ENCODE measurements around the gene ZC3H18. TPM values are rescaled to one million over a fixed set of nuclear protein-coding genes. Genes with fewer than 3 reads are reported as not detected.

ZC3H18 gene
- total RNA-seq, 1 donor from 2014 or later: 10.5 TPM

GRCh38 chr16:88577166-88577565, 7.0 kb downstream of the ZC3H18 start:
- no peaks in the 10 kb centered on the region for H3K27me3 ChIP-seq (ENCODE audit: control insufficient read depth, insufficient read depth, low read length)
- no peak for TF ChIP-seq CTCF (IDR thresholded peaks at IDR 0.05; ENCODE audit: insufficient read depth, low read length, severe bottlenecking)
- peaks cover 30% of the 10 kb centered on the region for H3K36me3 ChIP-seq (ENCODE audit: control insufficient read depth, insufficient read depth, low read length)
- no peak for FAIRE-seq
- no peak for DNase-seq (ENCODE audit: low read depth)
- H3K4me3 ChIP-seq (ENCODE audit: low read depth, low read length): no peak overlapping the region

GRCh38 chr16:88578446-88579313, 8.5 kb downstream of the ZC3H18 start:
- H3K36me3 ChIP-seq (ENCODE audit: control insufficient read depth, insufficient read depth, low read length): peaks cover 33% of the 10 kb centered on the region
- no peak for FAIRE-seq
- no peak for DNase-seq (ENCODE audit: low read depth)

GRCh38 chr16:88580371-88580770, 10.2 kb downstream of the ZC3H18 start:
- no peak overlapping the region for H3K4me3 ChIP-seq (ENCODE audit: low read depth, low read length)
- FAIRE-seq (no peak), DNase-seq (ENCODE audit: low read depth) (no peak)
- no peak for TF ChIP-seq CTCF (IDR thresholded peaks at IDR 0.05; ENCODE audit: insufficient read depth, low read length, severe bottlenecking)
- no peaks in the 10 kb centered on the region for H3K27me3 ChIP-seq (ENCODE audit: control insufficient read depth, insufficient read depth, low read length)
- peaks cover 33% of the 10 kb centered on the region for H3K36me3 ChIP-seq (ENCODE audit: control insufficient read depth, insufficient read depth, low read length)

More at GRCh38 chr16:88578446-88579313, 8.5 kb downstream of the ZC3H18 start:
- Histone ChIP-seq H3K4me3 (ENCODE audit: low read depth, low read length) (no peak overlapping the region), H3K27me3 (ENCODE audit: control insufficient read depth, insufficient read depth, low read length) (no peaks in the 10 kb centered on the region)
- TF ChIP-seq CTCF (IDR thresholded peaks at IDR 0.05; ENCODE audit: insufficient read depth, low read length, severe bottlenecking): no peak

DNA sequence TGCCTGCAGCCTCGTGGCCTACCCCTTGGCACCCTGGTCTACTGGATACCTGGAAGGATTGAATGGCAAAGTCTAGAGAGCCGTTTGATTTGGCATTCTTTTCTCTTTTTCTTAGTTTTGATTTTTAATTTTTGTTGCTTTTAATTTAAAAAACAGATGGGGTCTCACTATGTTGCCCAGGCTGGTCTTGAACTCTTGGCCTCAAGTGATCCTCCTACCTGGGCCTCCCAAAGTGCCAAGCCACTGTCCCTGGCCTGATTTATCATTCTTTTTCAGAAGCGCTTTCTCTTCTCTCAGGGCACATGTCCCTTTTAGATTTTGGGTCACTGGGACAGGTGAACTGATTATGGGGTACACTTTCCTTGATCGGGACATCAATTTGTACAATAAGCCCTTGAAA, 10.8 kb downstream of the ZC3H18 start:
- no peaks in the 10 kb centered on the region for H3K27me3 ChIP-seq (ENCODE audit: control insufficient read depth, insufficient read depth, low read length)
- no peak for FAIRE-seq
- DNase-seq (ENCODE audit: low read depth): no peak
- no peak for TF ChIP-seq CTCF (IDR thresholded peaks at IDR 0.05; ENCODE audit: insufficient read depth, low read length, severe bottlenecking)
- no peak overlapping the region for H3K4me3 ChIP-seq (ENCODE audit: low read depth, low read length)
- H3K36me3 ChIP-seq (ENCODE audit: control insufficient read depth, insufficient read depth, low read length): peaks cover 35% of the 10 kb centered on the region

- FAIRE-seq (no peak), DNase-seq (ENCODE audit: low read depth) (no peak)
- peaks cover 27% of the 10 kb centered on the region for H3K36me3 ChIP-seq (ENCODE audit: control insufficient read depth, insufficient read depth, low read length)
- no peak overlapping the region for H3K4me3 ChIP-seq (ENCODE audit: low read depth, low read length)
- TF ChIP-seq CTCF (IDR thresholded peaks at IDR 0.05; ENCODE audit: insufficient read depth, low read length, severe bottlenecking): no peak
- no peaks in the 10 kb centered on the region for H3K27me3 ChIP-seq (ENCODE audit: control insufficient read depth, insufficient read depth, low read length)
Measured at GRCh38 chr16:88582912-88583575, 12.8 kb downstream of the ZC3H18 start.
